PC-9 (cell line): ENCODE data around the gene DGKG. TPM values are rescaled to one million over a fixed set of nuclear protein-coding genes. Genes with fewer than 3 reads are reported as not detected.

Experiments used
- BruUV-seq: library from RNA; stranded (reverse); fragments of 400-500 nt; replicated peaks from 2 replicates; lab custom pipeline; 2021; lab: Mats Ljungman, UMichigan
- CTCF ChIA-PET: fragments of 300-600 bp; sonication (Branson Sonifier 250); formaldehyde crosslinking; loops from one replicate; lab custom pipeline; 2022; ENCODE audit warnings: antibody characterized with exemption; lab: Charles Lee
- POLR2A ChIA-PET: fragments of 300-600 bp; sonication (Branson Sonifier 250); formaldehyde crosslinking; loops from one replicate; lab custom pipeline; 2022; ENCODE audit warnings: antibody characterized with exemption; ENCODE audit not compliant: unreplicated experiment; lab: Charles Lee
- DNase-seq, 2 experiments: peaks; one replicate each; pipeline versions ENCODE4 v3.0.0 to v3.0.0-alpha.2; 2015 to 2022; ENCODE audit warnings: mixed read lengths in 1 of 2
- H2AFZ ChIP-seq: fragments of 200-600 bp; sonication (generic); 2 replicates; pipeline ENCODE4 v1.8.1; 2017; ENCODE audit warnings: antibody characterized with exemption
- H3F3A ChIP-seq: fragments of 200-600 bp; sonication (generic); 2 replicates; pipeline ENCODE4 v1.8.1; 2017; ENCODE audit warnings: antibody characterized with exemption, mild to moderate bottlenecking, low read depth; ENCODE audit not compliant: insufficient read depth
- H3K27ac ChIP-seq: fragments of 200-600 bp; sonication (generic); 2 replicates; pipeline ENCODE4 v1.6.1; 2016; ENCODE audit warnings: mixed run types
- H3K27me3 ChIP-seq: fragments of 200-600 bp; sonication (generic); 2 replicates; pipeline ENCODE4 v1.6.1; 2016; ENCODE audit warnings: low read depth, mixed run types; ENCODE audit not compliant: insufficient read depth
- H3K36me3 ChIP-seq: fragments of 200-600 bp; sonication (generic); 2 replicates; pipeline ENCODE4 v1.6.1; 2016; ENCODE audit warnings: low read depth, mixed run types
- H3K4me1 ChIP-seq: fragments of 200-600 bp; sonication (generic); replicated peaks from 2 replicates; pipeline ENCODE4 v1.6.1; 2016; ENCODE audit warnings: mixed run types; ENCODE audit not compliant: insufficient read depth
- H3K4me2 ChIP-seq: fragments of 200-600 bp; sonication (generic); 2 replicates; pipeline ENCODE4 v1.6.1; 2017; ENCODE audit warnings: mixed run types
- H3K4me3 ChIP-seq: fragments of 200-600 bp; sonication (generic); 2 replicates; pipeline ENCODE4 v1.6.1; 2016; ENCODE audit warnings: mixed run types
- H3K79me2 ChIP-seq: fragments of 200-600 bp; sonication (generic); 2 replicates; pipeline ENCODE4 v1.6.1; 2017; ENCODE audit warnings: low read depth, mixed run types
- H3K9me2 ChIP-seq: fragments of 200-600 bp; sonication (generic); 2 replicates; pipeline ENCODE4 v1.8.1; 2017; ENCODE audit warnings: mild to moderate bottlenecking; ENCODE audit not compliant: insufficient read depth
- H3K9me3 ChIP-seq: fragments of 200-600 bp; sonication (generic); 2 replicates; pipeline ENCODE4 v1.8.1; 2016; ENCODE audit warnings: low read depth; ENCODE audit not compliant: insufficient read depth
- H4K20me1 ChIP-seq: fragments of 200-600 bp; sonication (generic); 2 replicates; pipeline ENCODE4 v1.8.1; 2017; ENCODE audit not compliant: insufficient read depth
- CTCF ChIP-seq: fragments of 200-600 bp; sonication (generic); conservative IDR thresholded peaks from 2 replicates; pipeline ENCODE4 v1.6.1; 2017; ENCODE audit warnings: mixed run types, antibody characterized with exemption, mild to moderate bottlenecking, moderate library complexity
- EZH2 ChIP-seq: fragments of 200-600 bp; sonication (generic); IDR thresholded peaks from 2 replicates; pipeline ENCODE4 v1.8.0; 2017; ENCODE audit warnings: antibody characterized with exemption, low read depth
- intact Hi-C: fragments of 100-400 bp; cut with micrococcal nuclease; formaldehyde crosslinking; loops from one replicate; pipeline ENCODE4 v1.10.0; 2022; ENCODE audit not compliant: unreplicated experiment
- total RNA-seq: library from RNA; stranded (reverse); gene quantifications from 2 replicates; pipeline ENCODE4 v1.2.3, GENCODE V29; 2021

The DGKG gene
- total RNA-seq, 1 experiment from 2014 or later = 20.0 TPM

DNA sequence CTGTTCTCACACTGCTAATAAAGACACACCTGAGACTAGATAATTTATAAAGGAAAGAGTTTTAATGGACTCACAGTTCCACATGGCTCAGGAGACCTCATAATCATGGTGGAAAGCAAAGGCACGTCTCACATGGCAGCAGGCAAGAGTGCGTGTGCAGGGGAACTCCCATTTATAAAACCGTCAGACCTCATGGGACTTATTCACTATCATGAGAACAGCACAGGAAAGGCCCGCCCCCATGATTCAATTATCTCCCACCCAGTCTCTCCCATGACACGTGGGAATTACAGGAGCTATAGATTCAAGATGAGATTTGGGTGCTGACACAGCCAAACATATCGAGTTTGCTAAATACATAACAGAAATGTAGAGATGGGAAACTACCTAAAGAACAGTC, 39.5 kb upstream of the DGKG start:
- Histone ChIP-seq H3K4me2 (no peak overlapping the region), H3K79me2 (no peaks in the 10 kb centered on the region), H3K4me1 (no peaks in the 10 kb centered on the region), H3K27ac (no peak overlapping the region), H4K20me1 (no peaks in the 10 kb centered on the region), H3K9me2 (no peaks in the 10 kb centered on the region), H3K9me3 (no peaks in the 10 kb centered on the region), H3K4me3 (no peak overlapping the region), H3K36me3 (no peaks in the 10 kb centered on the region), H2AFZ (no peak overlapping the region), H3F3A (no peaks in the 10 kb centered on the region), H3K27me3 (peaks cover 86% of the 10 kb centered on the region)
- no peak for DNase-seq
- ChIA-PET POLR2A (no interaction called here), CTCF (no interaction called here)
- intact Hi-C loops = no loop called here
- TF ChIP-seq EZH2 = no peak
- no peak for TF ChIP-seq CTCF
- BruUV-seq = no TSS peak

GRCh38 chr3:186400662-186401061, 38.6 kb upstream of the DGKG start:
- Histone ChIP-seq H3F3A (no peaks in the 10 kb centered on the region), H3K36me3 (no peaks in the 10 kb centered on the region), H3K79me2 (no peaks in the 10 kb centered on the region), H4K20me1 (no peaks in the 10 kb centered on the region), H3K9me2 (no peaks in the 10 kb centered on the region), H3K27me3 (peaks cover 86% of the 10 kb centered on the region), H2AFZ (no peak overlapping the region), H3K4me2 (no peak overlapping the region), H3K9me3 (no peaks in the 10 kb centered on the region), H3K4me1 (no peaks in the 10 kb centered on the region), H3K27ac (no peak overlapping the region), H3K4me3 (no peak overlapping the region)
- BruUV-seq = no TSS peak
- no peak for DNase-seq
- ChIA-PET CTCF (no interaction called here), POLR2A (no interaction called here)
- no peak for TF ChIP-seq CTCF
- no peak for TF ChIP-seq EZH2
- intact Hi-C loops = no loop called here

DNA sequence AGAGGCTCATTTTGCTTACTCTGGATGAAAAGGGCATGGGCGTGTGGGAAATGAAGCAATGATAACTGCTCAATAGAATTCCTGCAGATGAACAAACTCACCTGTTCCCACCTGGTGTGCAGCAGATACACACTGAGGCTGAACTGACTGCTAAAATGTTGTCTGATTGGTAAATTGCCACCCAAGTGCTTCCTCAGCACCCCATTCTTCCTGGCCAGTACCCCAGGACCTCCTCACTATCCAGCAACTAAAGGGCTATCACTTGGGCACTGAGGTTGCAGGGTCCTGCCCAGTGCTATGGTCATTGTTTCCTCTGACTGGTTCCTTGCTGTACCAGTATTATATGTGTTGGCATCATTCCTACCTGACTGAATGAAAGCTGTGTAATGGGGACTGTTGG, 38.0 kb upstream of the DGKG start:
- intact Hi-C loops = no loop called here

More for the DNA sequence above, 38.0 kb upstream of the DGKG start:
- Histone ChIP-seq H3K79me2 (no peaks in the 10 kb centered on the region), H2AFZ (no peak overlapping the region), H3K9me3 (no peaks in the 10 kb centered on the region), H3K36me3 (no peaks in the 10 kb centered on the region), H3K27me3 (peaks cover 86% of the 10 kb centered on the region), H3K27ac (no peak overlapping the region), H3K9me2 (no peaks in the 10 kb centered on the region), H3K4me2 (no peak overlapping the region), H4K20me1 (no peaks in the 10 kb centered on the region), H3F3A (no peaks in the 10 kb centered on the region), H3K4me3 (no peak overlapping the region), H3K4me1 (no peaks in the 10 kb centered on the region)
- DNase-seq = no peak
- no TSS peak for BruUV-seq
- ChIA-PET POLR2A (no interaction called here), CTCF (no interaction called here)
- TF ChIP-seq CTCF = no peak
- no peak for TF ChIP-seq EZH2
